KOPT-K1 (cell line): ENCODE data around the gene CACNG6.

Experiments
- H3K27ac ChIP-seq: fragments of 200-600 bp; sonication (generic); 2 replicates; pipeline ENCODE4 v1.5.1; 2016; ENCODE audit warnings: antibody characterized with exemption, mild to moderate bottlenecking, low read depth, low read length; ENCODE audit not compliant: poor library complexity, severe bottlenecking
- H3K36me3 ChIP-seq: fragments of 200-600 bp; sonication (generic); 2 replicates; pipeline ENCODE4 v1.5.1; 2017; ENCODE audit warnings: antibody characterized with exemption, mild to moderate bottlenecking, low read length, moderate library complexity; ENCODE audit not compliant: insufficient read depth
- H3K9me3 ChIP-seq: fragments of 200-600 bp; sonication (generic); 2 replicates; pipeline ENCODE4 v1.5.1; 2017; ENCODE audit warnings: antibody characterized with exemption, low read length, mild to moderate bottlenecking; ENCODE audit not compliant: insufficient read depth, poor library complexity, severe bottlenecking

Gene CACNG6

GRCh38 chr19:53960187-53960586 lies 31.2 kb upstream of the CACNG6 start:
- H3K27ac ChIP-seq = no peak overlapping the region
- no peaks in the 10 kb centered on the region for H3K9me3 ChIP-seq
- no peaks in the 10 kb centered on the region for H3K36me3 ChIP-seq

GRCh38 chr19:53960886-53961285 lies 30.6 kb upstream of the CACNG6 start:
- Histone ChIP-seq H3K36me3 (no peaks in the 10 kb centered on the region), H3K9me3 (no peaks in the 10 kb centered on the region), H3K27ac (no peak overlapping the region)

GRCh38 chr19:53961523-53962356 lies 29.7 kb upstream of the CACNG6 start:
- H3K36me3 ChIP-seq = no peaks in the 10 kb centered on the region
- H3K27ac ChIP-seq = no peak overlapping the region
- no peaks in the 10 kb centered on the region for H3K9me3 ChIP-seq

GRCh38 chr19:53962887-53963431 lies 28.5 kb upstream of the CACNG6 start, which contains the start of gene CACNG8:
CACNG8 (plus strand) TSS chr19:53962937.
- no peaks in the 10 kb centered on the region for H3K36me3 ChIP-seq
- no peak within 1 kb of the TSS for H3K27ac ChIP-seq
- no peaks in the 10 kb centered on the region for H3K9me3 ChIP-seq

- no peak overlapping the region for H3K27ac ChIP-seq
- H3K9me3 ChIP-seq = no peaks in the 10 kb centered on the region
- H3K36me3 ChIP-seq = no peaks in the 10 kb centered on the region
Observed at GRCh38 chr19:53965091-53965490, 26.3 kb upstream of the CACNG6 start.

GRCh38 chr19:53966931-53967330 lies 24.5 kb upstream of the CACNG6 start:
- H3K36me3 ChIP-seq = no peaks in the 10 kb centered on the region
- no peak overlapping the region for H3K27ac ChIP-seq
- H3K9me3 ChIP-seq = no peaks in the 10 kb centered on the region

- Histone ChIP-seq H3K27ac (no peak overlapping the region), H3K36me3 (no peaks in the 10 kb centered on the region), H3K9me3 (no peaks in the 10 kb centered on the region)
Observed at GRCh38 chr19:53969366-53969765, 22.1 kb upstream of the CACNG6 start.

GRCh38 chr19:53971673-53972072 lies 19.8 kb upstream of the CACNG6 start:
- Histone ChIP-seq H3K36me3 (no peaks in the 10 kb centered on the region), H3K9me3 (no peaks in the 10 kb centered on the region), H3K27ac (no peak overlapping the region)

- Histone ChIP-seq H3K9me3 (no peaks in the 10 kb centered on the region), H3K27ac (no peak overlapping the region), H3K36me3 (no peaks in the 10 kb centered on the region)
Observed at GRCh38 chr19:53977429-53977990, 13.9 kb upstream of the CACNG6 start.

GRCh38 chr19:53977991-53978731 lies 13.3 kb upstream of the CACNG6 start:
- H3K36me3 ChIP-seq = no peaks in the 10 kb centered on the region
- H3K9me3 ChIP-seq = no peaks in the 10 kb centered on the region
- H3K27ac ChIP-seq = no peak overlapping the region

GRCh38 chr19:53978975-53979801 lies 12.2 kb upstream of the CACNG6 start:
- no peaks in the 10 kb centered on the region for H3K9me3 ChIP-seq
- H3K27ac ChIP-seq = no peak overlapping the region
- no peaks in the 10 kb centered on the region for H3K36me3 ChIP-seq

GRCh38 chr19:53980539-53981375 lies 10.7 kb upstream of the CACNG6 start:
- Histone ChIP-seq H3K27ac (no peak overlapping the region), H3K36me3 (no peaks in the 10 kb centered on the region), H3K9me3 (no peaks in the 10 kb centered on the region)

- no peaks in the 10 kb centered on the region for H3K36me3 ChIP-seq
- H3K27ac ChIP-seq = no peak overlapping the region
- no peaks in the 10 kb centered on the region for H3K9me3 ChIP-seq
Observed at GRCh38 chr19:53981376-53981951, 10.0 kb upstream of the CACNG6 start.
